Mucosa of gallbladder (tissue), 1 donor: ENCODE results near the gene BRD4. TPM values are rescaled to one million over a fixed set of nuclear protein-coding genes. Genes with fewer than 3 reads are reported as not detected.
"Not testable (repeated sequence)": the region's sequence is repeated elsewhere in the genome, so short reads cannot be mapped to it uniquely, and the experiment has no call there.

ENCODE experiments used
- DNase-seq: peaks from one replicate; pipeline ENCODE4 v3.0.0-alpha.2; 2020; ENCODE audit warnings: low spot score
- total RNA-seq: library from RNA; stranded (reverse); gene quantifications from one replicate; pipeline ENCODE4 v1.2.1, GENCODE V29; 2021
- donor health status: DM: no; HTN: no; CAD: no.

The BRD4 gene
- total RNA-seq = 87.8 TPM

- peak; percentile 60 for DNase-seq
Measured at GRCh38 chr19:15332311-15332996, at the start of gene BRD4. Gene BRD4 (minus strand): TSS chr19:15332539. CDS start chr19:15273099, 59,440 bp downstream.

- DNase-seq = no peak
Measured at GRCh38 chr19:15381864-15382263, 49.5 kb upstream of the BRD4 start.

- no peak for DNase-seq
Measured at GRCh38 chr19:15381429-15381828, 49.1 kb upstream of the BRD4 start.

GRCh38 chr19:15379999-15380647 lies 47.8 kb upstream of the BRD4 start:
- DNase-seq = peak; percentile 31

- DNase-seq = peak; percentile 99
Measured at GRCh38 chr19:15379083-15379998, 47.0 kb upstream of the BRD4 start, which contains the start of gene AKAP8. Gene AKAP8 (minus strand): TSS chr19:15379787. CDS start chr19:15379731, 56 bp downstream.

- DNase-seq = peak; percentile 44
Measured at GRCh38 chr19:15378534-15379082, 46.3 kb upstream of the BRD4 start.

GRCh38 chr19:15374796-15375440 lies 42.6 kb upstream of the BRD4 start:
- DNase-seq = no peak

- DNase-seq = no peak
Measured at GRCh38 chr19:15374105-15374651, 41.8 kb upstream of the BRD4 start.

GRCh38 chr19:15373644-15374043 lies 41.3 kb upstream of the BRD4 start:
- DNase-seq = no peak

- DNase-seq = no peak
Measured at GRCh38 chr19:15372891-15373301, 40.6 kb upstream of the BRD4 start.

GRCh38 chr19:15372470-15372869 lies 40.1 kb upstream of the BRD4 start:
- DNase-seq = no peak

- DNase-seq = no peak
Measured at GRCh38 chr19:15371786-15372380, 39.5 kb upstream of the BRD4 start.

- DNase-seq = no peak
Measured at GRCh38 chr19:15371119-15371518, 38.8 kb upstream of the BRD4 start.

GRCh38 chr19:15369594-15369891 lies 37.2 kb upstream of the BRD4 start:
- DNase-seq = no peak

GRCh38 chr19:15368798-15369593 lies 36.7 kb upstream of the BRD4 start:
- no peak for DNase-seq

GRCh38 chr19:15368051-15368632 lies 35.8 kb upstream of the BRD4 start:
- no peak for DNase-seq

GRCh38 chr19:15367439-15367838 lies 35.1 kb upstream of the BRD4 start:
- no peak for DNase-seq

GRCh38 chr19:15365264-15365663 lies 32.9 kb upstream of the BRD4 start:
- no peak for DNase-seq

- DNase-seq = not testable (repeated sequence)
Measured at GRCh38 chr19:15363791-15364190, 31.5 kb upstream of the BRD4 start.

GRCh38 chr19:15363048-15363447 lies 30.7 kb upstream of the BRD4 start:
- not testable (repeated sequence) for DNase-seq
